OCI-LY7 (cell line): ENCODE data around the gene SPTAN1. TPM values are rescaled to one million over a fixed set of nuclear protein-coding genes. Genes with fewer than 3 reads are reported as not detected.

Source experiments
- BruUV-seq: library from RNA; stranded (reverse); fragments of 400-500 nt; replicated peaks from 2 replicates; lab custom pipeline; 2021; lab: Mats Ljungman, UMichigan
- CTCF ChIA-PET: fragments of 300-600 bp; sonication (Branson Sonifier 250); formaldehyde crosslinking; loops from one replicate; lab custom pipeline; 2022; ENCODE audit warnings: antibody characterized with exemption; ENCODE audit not compliant: unreplicated experiment; lab: Charles Lee
- POLR2A ChIA-PET: fragments of 300-600 bp; sonication (Branson Sonifier 250); formaldehyde crosslinking; loops from one replicate; lab custom pipeline; 2022; ENCODE audit warnings: antibody characterized with exemption; lab: Charles Lee
- DNase-seq: peaks from one replicate; pipeline ENCODE4 v3.0.0-alpha.2; 2015; ENCODE audit warnings: low spot score
- H2AFZ ChIP-seq: fragments of 200-600 bp; sonication (generic), shearing (Covaris generic); 2 replicates; pipeline ENCODE4 v1.6.1; 2014; ENCODE audit warnings: mild to moderate bottlenecking, antibody characterized with exemption, low read length, moderate library complexity
- H3K27ac ChIP-seq: fragments of 200-600 bp; sonication (generic); 2 replicates; pipeline ENCODE4 v1.5.1; 2014; ENCODE audit warnings: mixed run types, low read depth, mild to moderate bottlenecking, moderate library complexity, low read length, inconsistent platforms; ENCODE audit not compliant: poor library complexity, severe bottlenecking
- H3K36me3 ChIP-seq: fragments of 200-600 bp; sonication (generic); 2 replicates; pipeline ENCODE4 v1.6.1; 2014; ENCODE audit warnings: mild to moderate bottlenecking, antibody characterized with exemption, low read length, moderate library complexity, mixed read lengths; ENCODE audit not compliant: insufficient read depth
- H3K4me1 ChIP-seq: fragments of 200-600 bp; sonication (generic); 2 replicates; pipeline ENCODE4 v1.5.1; 2014; ENCODE audit warnings: mild to moderate bottlenecking, low read length; ENCODE audit not compliant: insufficient read depth, poor library complexity, severe bottlenecking
- H3K4me2 ChIP-seq: fragments of 200-600 bp; sonication (generic); 2 replicates; pipeline ENCODE4 v1.6.1; 2014; ENCODE audit warnings: mild to moderate bottlenecking, low read length
- H3K4me3 ChIP-seq: fragments of 200-600 bp; sonication (generic); 2 replicates; pipeline ENCODE4 v1.5.1; 2014; ENCODE audit warnings: mild to moderate bottlenecking, low read depth, low read length; ENCODE audit not compliant: poor library complexity, severe bottlenecking
- H3K79me2 ChIP-seq: fragments of 200-600 bp; sonication (generic); 2 replicates; pipeline ENCODE4 v1.6.1; 2016; ENCODE audit warnings: low read depth, mild to moderate bottlenecking, low read length, moderate library complexity, mixed read lengths; ENCODE audit not compliant: insufficient read depth
- H3K9me2 ChIP-seq: fragments of 200-600 bp; sonication (generic); 2 replicates; pipeline ENCODE4 v1.6.1; 2016; ENCODE audit warnings: mild to moderate bottlenecking, low read length, mixed read lengths; ENCODE audit not compliant: insufficient read depth
- H3K9me3 ChIP-seq: fragments of 200-600 bp; sonication (generic); 2 replicates; pipeline ENCODE4 v1.6.1; 2014; ENCODE audit warnings: mild to moderate bottlenecking, mixed run types, low read length, mixed read lengths
- H4K20me1 ChIP-seq: fragments of 200-600 bp; sonication (generic); 2 replicates; pipeline ENCODE4 v1.6.1; 2014; ENCODE audit warnings: mild to moderate bottlenecking, antibody characterized with exemption, low read length, moderate library complexity, mixed read lengths; ENCODE audit not compliant: insufficient read depth
- CTCF ChIP-seq: fragments of 200-600 bp; sonication (generic); conservative IDR thresholded peaks from 2 replicates; pipeline ENCODE4 v1.5.1; 2014; ENCODE audit warnings: mild to moderate bottlenecking, antibody characterized with exemption, low read length, moderate library complexity, mixed read lengths
- EZH2phosphoT487 ChIP-seq: fragments of 200-600 bp; sonication (generic); IDR thresholded peaks from 2 replicates; pipeline ENCODE4 v1.6.1; 2018; ENCODE audit warnings: low read depth, borderline replicate concordance, mild to moderate bottlenecking, mixed run types, antibody characterized with exemption, low read length, moderate library complexity, mixed read lengths
- intact Hi-C: fragments of 100-400 bp; cut with micrococcal nuclease; formaldehyde crosslinking; loops from one replicate; pipeline ENCODE4 v1.10.0; 2022; ENCODE audit not compliant: unreplicated experiment
- total RNA-seq, 2 experiments: library from RNA; depleted of rRNA in 1 of 2; stranded (reverse); fragments of >200 nt in 1 of 2; shearing (Covaris generic) in 1 of 2; gene quantifications; 2 replicates each; pipeline ENCODE4 v1.2.3, GENCODE V29; 2014 to 2022

Gene SPTAN1
- total RNA-seq, 2 experiments from 2014 or later: 239 to 259 TPM

- H3K4me2 ChIP-seq: no peak overlapping the region
- CTCF ChIA-PET: no interaction called here
- no peak overlapping the region for H3K4me3 ChIP-seq
- DNase-seq: no peak
- intact Hi-C loops: no loop called here
- no peaks in the 10 kb centered on the region for H3K79me2 ChIP-seq
- TF ChIP-seq CTCF (no peak), EZH2phosphoT487 (no peak)
- H3K36me3 ChIP-seq: peaks cover 92% of the 10 kb centered on the region
- no peak overlapping the region for H3K27ac ChIP-seq
- H2AFZ ChIP-seq: no peak overlapping the region
- H3K4me1 ChIP-seq: no peaks in the 10 kb centered on the region
- BruUV-seq: no TSS peak
- no peaks in the 10 kb centered on the region for H4K20me1 ChIP-seq
- H3K9me2 ChIP-seq: no peaks in the 10 kb centered on the region
- no peaks in the 10 kb centered on the region for H3K9me3 ChIP-seq
- POLR2A ChIA-PET: interaction anchor here (0.6 to 1.3 kb wide), 3 partner anchors 8 to 193 kb away, joined by 3 to 5 read pairs (median 3); no protein-coding TSS in a partner anchor
Measured at GRCh38 chr9:128593039-128593438, 40.7 kb downstream of the SPTAN1 start.

DNA sequence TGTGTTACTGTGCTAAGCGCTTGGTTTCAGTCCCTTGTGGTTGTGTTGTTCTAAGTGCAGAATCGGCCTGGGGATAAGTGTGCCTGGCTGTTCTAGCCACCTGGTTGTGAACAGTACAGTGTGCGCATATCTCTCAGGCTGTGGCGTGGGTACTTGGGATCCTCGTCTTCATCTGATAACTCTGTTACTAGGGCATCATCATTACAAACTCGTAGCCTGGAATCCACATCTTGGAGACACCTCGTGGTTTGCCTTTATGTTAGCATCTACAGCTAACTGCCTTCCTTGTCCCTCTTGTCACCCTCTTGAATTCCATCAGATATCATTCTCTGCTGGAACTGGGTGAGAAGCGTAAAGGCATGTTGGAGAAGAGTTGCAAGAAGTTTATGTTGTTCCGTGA lies 41.5 kb downstream of the SPTAN1 start:
- no peak overlapping the region for H3K27ac ChIP-seq
- peaks cover 92% of the 10 kb centered on the region for H3K36me3 ChIP-seq
- no peaks in the 10 kb centered on the region for H3K9me2 ChIP-seq
- ChIA-PET CTCF (no interaction called here), POLR2A (interaction anchor here (1.3 kb wide), 1 partner anchor 8 kb away, joined by 3 read pairs; no protein-coding TSS in a partner anchor)
- H3K4me3 ChIP-seq: no peak overlapping the region
- intact Hi-C loops: no loop called here
- no peak overlapping the region for H2AFZ ChIP-seq
- no peaks in the 10 kb centered on the region for H4K20me1 ChIP-seq
- BruUV-seq: no TSS peak
- TF ChIP-seq CTCF (no peak), EZH2phosphoT487 (no peak)
- no peak overlapping the region for H3K4me2 ChIP-seq
- H3K79me2 ChIP-seq: no peaks in the 10 kb centered on the region
- H3K4me1 ChIP-seq: no peaks in the 10 kb centered on the region
- H3K9me3 ChIP-seq: no peaks in the 10 kb centered on the region
- DNase-seq: no peak

DNA sequence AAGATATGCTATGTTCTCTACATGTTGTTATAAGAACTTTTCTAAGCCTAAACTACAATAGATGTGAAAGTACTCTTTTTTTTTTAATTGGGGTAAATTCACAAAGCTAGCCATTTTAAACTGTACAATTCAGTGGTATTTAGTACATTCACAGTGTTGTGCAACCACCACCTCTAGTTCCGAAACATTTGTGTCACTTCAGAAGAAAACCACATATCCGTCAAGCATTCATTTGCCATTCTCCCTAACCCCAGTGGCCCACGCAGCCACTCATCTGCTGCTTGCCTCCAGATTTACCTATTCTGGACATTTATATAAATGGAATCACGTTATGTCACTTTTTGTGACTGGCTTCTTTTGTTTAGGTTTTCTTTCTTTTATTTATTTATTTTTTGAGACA lies 43.1 kb downstream of the SPTAN1 start:
- no peak overlapping the region for H3K4me3 ChIP-seq
- POLR2A ChIA-PET: interaction anchor here (0.6 to 0.7 kb wide), 3 partner anchors 47 to 411 kb away, joined by 3 to 5 read pairs (median 3); no protein-coding TSS in a partner anchor
- no peaks in the 10 kb centered on the region for H3K9me3 ChIP-seq
- CTCF ChIA-PET: no interaction called here
- H3K79me2 ChIP-seq: no peaks in the 10 kb centered on the region
- H3K36me3 ChIP-seq: peaks cover 98% of the 10 kb centered on the region
- no peaks in the 10 kb centered on the region for H3K9me2 ChIP-seq
- no peak overlapping the region for H3K4me2 ChIP-seq
- TF ChIP-seq CTCF: no peak
- TF ChIP-seq EZH2phosphoT487: no peak
- intact Hi-C loops: no loop called here
- no peak overlapping the region for H2AFZ ChIP-seq
- no TSS peak for BruUV-seq
- no peaks in the 10 kb centered on the region for H4K20me1 ChIP-seq
- no peak for DNase-seq
- no peak overlapping the region for H3K27ac ChIP-seq
- H3K4me1 ChIP-seq: no peaks in the 10 kb centered on the region
